Omental fat pad (tissue), 4 donors: ENCODE data around the gene ERBB4. TPM values are rescaled to one million over a fixed set of nuclear protein-coding genes. Genes with fewer than 3 reads are reported as not detected.

Experiments used
- ATAC-seq: fragments of 150-250 bp; one replicate; pipeline ENCODE4 v1.9.1; 2016; ENCODE audit warnings: mild to moderate bottlenecking, moderate library complexity; ENCODE audit not compliant: low FRiP score
- DNase-seq: peaks from one replicate; pipeline ENCODE4 v3.0.0-alpha.2; 2019; ENCODE audit warnings: low spot score
- CTCF ChIP-seq, 3 donors: fragments of 450-650 bp; IDR thresholded peaks; one replicate each; pipeline ENCODE4 v1.5.1; 2016 to 2017; ENCODE audit warnings: antibody characterized with exemption in 3 of 3, mild to moderate bottlenecking in 3 of 3, moderate library complexity in 2 of 3
- total RNA-seq, 4 donors: library from RNA; depleted of rRNA; stranded (reverse); fragments of >200 nt; gene quantifications; one replicate each; pipeline ENCODE4 v1.1.0, GENCODE V29; 2016

ERBB4 gene
- total RNA-seq, 4 donors from 2014 or later: 0.16 to 7.7 (median 2.1) TPM

- ATAC-seq (no peak), DNase-seq (no peak)
- TF ChIP-seq CTCF (IDR thresholded peaks at IDR 0.05): no peak
Observed at GRCh38 chr2:211665299-211665698, 873.3 kb downstream of the ERBB4 start.

GRCh38 chr2:211664321-211664720 lies 874.3 kb downstream of the ERBB4 start:
- DNase-seq (no peak), ATAC-seq (no peak)
- no peak for TF ChIP-seq CTCF (IDR thresholded peaks at IDR 0.05)

- DNase-seq (no peak), ATAC-seq (no peak)
- no peak for TF ChIP-seq CTCF (IDR thresholded peaks at IDR 0.05)
Observed at GRCh38 chr2:211654211-211654780, 884.3 kb downstream of the ERBB4 start.

- ATAC-seq: no peak
- TF ChIP-seq CTCF (IDR thresholded peaks at IDR 0.05): no peak
- no peak for DNase-seq
Observed at GRCh38 chr2:211652327-211652726, 886.3 kb downstream of the ERBB4 start.

- DNase-seq: no peak
- no peak for TF ChIP-seq CTCF (IDR thresholded peaks at IDR 0.05)
- no peak for ATAC-seq
Observed at GRCh38 chr2:211649331-211649730, 889.3 kb downstream of the ERBB4 start.

GRCh38 chr2:211631503-211631902 lies 907.1 kb downstream of the ERBB4 start:
- no peak for TF ChIP-seq CTCF (IDR thresholded peaks at IDR 0.05)
- DNase-seq (no peak), ATAC-seq (no peak)

GRCh38 chr2:211623096-211623495 lies 915.5 kb downstream of the ERBB4 start:
- no peak for TF ChIP-seq CTCF (IDR thresholded peaks at IDR 0.05)
- no peak for ATAC-seq

More at GRCh38 chr2:211623096-211623495, 915.5 kb downstream of the ERBB4 start:
- no peak for DNase-seq
